GM18502 (cell line): ENCODE results near the gene TSPAN15.
"Not testable (repeated sequence)": the region's sequence is repeated elsewhere in the genome, so short reads cannot be mapped to it uniquely, and the experiment has no call there.

Experiments used
- ATAC-seq: cut with Tn5 transposase; IDR thresholded peaks from one replicate; pipeline ENCODE4 v1.9.1; 2021; ENCODE audit warnings: mild to moderate bottlenecking; ENCODE audit not compliant: unreplicated experiment, poor library complexity

TSPAN15 gene

DNA sequence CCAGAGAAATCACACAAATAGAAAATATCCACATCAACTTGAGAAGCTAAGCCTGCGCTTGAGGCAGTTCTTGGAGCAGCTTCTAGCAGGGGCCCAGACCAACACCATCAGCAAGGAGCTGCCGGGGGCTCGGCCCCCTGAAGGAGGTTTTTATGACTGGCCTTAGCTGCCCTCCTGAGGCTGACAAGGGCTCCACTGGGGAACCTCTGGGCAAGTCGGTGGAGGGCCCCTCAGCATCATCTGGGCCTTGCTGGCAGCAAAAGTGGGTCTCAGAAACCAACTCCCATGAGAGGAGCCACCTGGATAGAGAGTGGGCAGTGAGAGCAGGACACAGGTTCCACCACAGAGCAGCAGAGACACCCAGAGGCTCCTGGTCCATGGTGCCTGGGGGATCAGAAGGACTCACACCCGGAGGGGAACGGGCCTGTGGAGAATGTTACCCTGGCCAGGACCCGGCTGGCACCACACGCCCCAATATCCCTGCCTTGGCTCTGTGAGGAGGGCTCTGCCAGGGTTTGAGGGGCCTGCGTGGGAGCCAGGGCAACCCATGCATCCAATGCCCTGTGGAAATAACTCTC, 66.1 kb downstream of the TSPAN15 start:
- no peak for ATAC-seq

DNA sequence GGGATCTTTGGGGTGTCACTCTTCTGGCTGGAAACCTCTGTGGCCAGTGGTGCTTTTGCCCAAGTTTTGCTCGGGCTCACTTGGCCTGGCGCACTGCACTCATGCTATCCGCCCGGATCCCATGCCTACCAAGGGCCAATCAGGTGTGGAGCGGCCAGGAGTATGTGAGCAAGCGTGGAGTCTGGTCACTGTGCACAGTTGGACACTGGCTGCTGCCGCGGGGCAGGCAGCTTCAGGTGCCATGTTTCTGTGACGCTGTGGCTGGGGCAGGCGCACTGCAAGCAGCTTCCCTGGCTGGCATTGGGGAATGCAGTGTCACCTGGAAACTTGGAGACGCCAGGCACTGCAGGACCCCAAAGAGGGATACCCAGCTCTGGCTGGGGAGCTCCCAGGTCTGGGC, 76.7 kb downstream of the TSPAN15 start:
- no peak for ATAC-seq

DNA sequence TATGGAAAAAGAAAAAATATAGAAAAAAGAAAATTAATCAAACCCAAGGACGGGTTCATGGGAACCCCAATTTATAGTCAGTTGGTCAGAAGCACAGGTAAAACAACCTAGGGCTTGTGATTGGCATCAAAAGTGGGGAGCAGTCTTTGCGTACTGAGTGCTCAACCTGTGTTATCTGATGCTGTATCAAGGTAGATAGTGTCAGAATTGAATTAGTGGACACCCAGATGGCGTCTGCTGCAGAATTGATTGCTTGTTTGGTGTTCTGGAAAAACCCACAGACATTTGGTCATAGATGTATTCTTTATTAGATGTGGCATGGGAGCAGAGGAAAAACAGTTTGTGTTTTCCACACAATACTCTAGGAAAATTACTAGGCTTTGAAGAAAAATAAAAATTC, 82.4 kb downstream of the TSPAN15 start:
- ATAC-seq, result no peak

DNA sequence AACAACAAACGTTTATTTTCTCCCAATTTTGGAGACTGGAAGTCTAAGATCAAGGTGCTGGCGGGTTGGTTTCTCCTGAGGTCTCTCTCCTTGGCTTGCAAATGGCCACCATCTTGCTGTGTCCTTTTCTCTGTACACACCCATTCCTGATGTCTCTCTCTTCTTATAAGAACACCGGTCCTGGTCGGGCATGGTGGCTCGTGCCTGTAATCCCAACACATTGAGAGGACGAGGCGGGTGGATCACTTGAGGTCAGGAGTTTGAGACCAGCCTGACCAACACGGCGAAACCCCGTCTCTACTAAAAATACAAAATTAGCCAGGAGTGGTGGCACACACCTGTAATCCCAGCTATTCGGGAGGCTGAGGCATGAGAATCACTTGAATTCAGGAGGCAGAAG, 85.3 kb downstream of the TSPAN15 start:
- not testable (repeated sequence) for ATAC-seq

DNA sequence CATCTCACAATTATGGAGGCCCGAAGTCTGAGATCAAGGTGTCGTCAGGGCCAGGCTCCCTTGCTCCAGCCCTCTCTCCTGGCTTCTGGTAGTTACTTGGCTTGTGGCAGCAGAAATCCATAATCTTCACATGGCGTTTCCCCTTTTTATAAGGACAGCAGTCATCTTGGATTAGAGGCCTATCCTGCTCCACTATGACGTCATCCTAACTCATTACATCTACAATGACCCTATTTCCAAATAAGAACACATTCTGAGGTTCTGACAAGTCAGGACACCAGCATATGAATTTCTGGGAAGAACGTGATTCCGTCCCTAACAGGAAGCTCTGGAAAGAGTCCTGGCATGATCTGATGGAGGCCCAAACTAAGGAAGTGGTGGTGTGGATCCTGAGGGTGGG, 86.2 kb downstream of the TSPAN15 start:
- no peak for ATAC-seq

DNA sequence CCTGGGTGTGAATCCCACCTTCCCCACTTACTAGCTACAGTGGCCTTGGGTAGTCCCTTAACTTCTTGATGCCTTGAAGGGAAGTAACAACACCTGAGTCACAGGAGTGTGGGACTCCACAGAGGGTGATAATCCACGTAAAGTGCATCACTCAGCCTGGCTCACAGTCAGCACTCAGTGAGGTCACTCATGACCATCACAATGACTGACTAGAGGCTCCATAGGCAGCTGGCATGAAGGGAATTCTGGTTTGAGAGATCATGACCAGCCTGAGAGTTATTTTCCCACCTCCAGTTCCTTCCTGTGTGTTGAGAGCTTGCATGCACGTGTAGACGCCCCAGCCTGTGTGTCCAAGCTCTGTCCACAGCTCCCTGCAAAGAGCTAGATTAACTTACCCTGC, 87.2 kb downstream of the TSPAN15 start:
- ATAC-seq, result no peak

DNA sequence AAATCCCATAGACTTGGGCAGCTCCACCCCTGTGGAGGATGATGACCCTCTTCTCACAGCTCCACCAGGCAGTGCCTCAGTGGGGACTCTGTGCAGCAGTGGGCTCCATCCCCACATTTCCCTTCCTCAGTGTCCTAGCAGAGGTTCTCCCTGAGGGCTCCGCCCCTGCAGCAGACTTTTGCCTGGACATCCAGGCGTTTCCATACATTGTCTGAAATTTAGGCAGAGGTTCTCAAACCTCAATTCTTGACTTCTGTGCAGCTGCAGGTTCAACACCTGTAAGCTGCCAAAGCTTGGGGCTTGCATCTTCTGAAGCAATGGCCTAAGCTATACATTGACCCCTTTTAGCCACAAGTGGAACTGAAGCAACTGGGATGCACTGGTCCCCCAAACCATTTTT, 90.2 kb downstream of the TSPAN15 start:
- ATAC-seq, result no peak

DNA sequence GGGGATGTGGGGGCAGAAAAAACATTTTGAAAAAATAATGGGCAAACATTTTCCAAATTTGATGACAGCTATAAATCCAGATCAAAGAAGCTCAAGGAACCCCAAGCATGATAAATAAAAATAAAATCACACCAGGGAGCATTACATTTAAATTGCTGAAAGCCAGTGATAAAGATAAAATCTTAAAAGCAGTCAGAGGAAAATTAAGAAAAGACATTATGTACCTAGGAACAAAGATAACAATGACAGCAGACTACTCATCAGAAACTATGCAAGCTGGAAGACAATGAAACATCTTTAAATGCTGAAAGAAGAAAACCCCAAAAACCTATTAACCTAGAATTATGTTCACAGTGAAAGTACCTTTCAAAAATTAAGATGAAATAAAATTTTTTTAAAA, 98.7 kb downstream of the TSPAN15 start:
- no peak for ATAC-seq

DNA sequence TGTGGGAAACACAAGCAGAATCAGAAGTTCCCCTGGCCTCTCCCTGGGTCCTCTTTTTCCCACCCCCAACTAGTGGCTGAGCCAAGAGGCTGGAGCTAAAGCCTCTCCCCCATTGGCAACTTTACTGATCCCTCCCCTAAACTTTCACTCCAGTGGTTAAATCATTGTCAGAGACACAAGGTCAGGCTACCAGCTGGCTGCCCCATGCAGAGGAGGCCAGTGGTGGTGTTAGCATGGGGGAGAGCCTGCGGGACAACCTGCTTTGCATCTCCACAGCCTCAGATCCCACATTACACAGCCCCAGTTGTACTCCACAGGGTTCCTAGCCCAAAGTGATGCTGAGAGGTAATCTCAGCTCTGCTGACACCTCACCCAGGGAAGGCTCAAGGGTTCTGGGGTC, 101.0 kb downstream of the TSPAN15 start:
- ATAC-seq, result no peak

DNA sequence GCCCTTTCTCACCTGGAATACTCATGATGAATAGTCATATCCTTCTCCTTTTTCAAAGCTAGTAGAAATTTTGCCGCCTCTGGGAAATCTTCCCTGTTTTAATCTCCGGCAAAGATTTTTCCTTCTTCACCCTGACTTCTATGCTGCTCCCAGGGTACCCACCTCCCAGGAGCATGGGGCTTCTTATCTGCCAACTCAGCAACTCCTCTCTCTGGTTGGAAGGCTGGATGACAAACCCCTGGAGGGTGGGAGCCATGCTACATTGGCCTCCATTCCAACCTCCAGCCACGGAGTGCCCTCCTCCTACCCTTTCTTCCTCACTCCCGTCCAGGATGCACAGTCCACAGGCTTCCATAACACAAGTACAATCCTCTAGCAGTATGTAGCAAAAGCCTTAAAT, 102.1 kb downstream of the TSPAN15 start:
- no peak for ATAC-seq

DNA sequence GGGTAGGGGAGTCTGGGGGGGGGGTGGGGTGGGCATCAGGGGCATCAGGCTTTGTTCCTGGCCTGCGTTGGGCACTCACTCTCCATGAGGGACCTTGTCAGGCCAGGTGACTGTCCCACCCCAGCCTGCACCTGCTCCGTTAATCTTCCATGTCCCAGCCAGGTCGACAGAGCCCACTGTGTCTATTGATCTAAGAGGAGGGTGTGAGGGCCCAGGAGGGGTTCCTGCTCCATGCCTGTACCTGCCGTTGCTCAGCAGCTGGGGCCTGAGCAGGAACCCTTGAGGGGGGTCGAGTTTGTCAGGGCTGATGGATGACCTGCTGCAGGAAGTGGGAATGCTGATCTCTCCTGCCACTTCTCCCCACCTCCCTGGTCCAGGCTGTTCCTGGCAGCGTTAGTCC, 103.3 kb downstream of the TSPAN15 start:
- ATAC-seq, result no peak
